Hypothalamus (tissue), 51 donors: ENCODE measurements around the gene ACADL.
A peak's percentile ranks its signal among the peaks of the same experiment; 100 is the strongest.

Source experiments
- DNase-seq, 51 donors: peaks; one replicate each; lab custom pipeline; 2025; lab: John Stamatoyannopoulos, UW

Gene ACADL

GRCh38 chr2:210224941-210225672 is at the start of gene ACADL:
Gene ACADL, minus strand, starts transcription at chr2:210225447. Its CDS starts 184 bp downstream, at chr2:210225263.
- DNase-seq = peak in 33 of 51 donors; percentile 1 to 56 (median 20)

DNA sequence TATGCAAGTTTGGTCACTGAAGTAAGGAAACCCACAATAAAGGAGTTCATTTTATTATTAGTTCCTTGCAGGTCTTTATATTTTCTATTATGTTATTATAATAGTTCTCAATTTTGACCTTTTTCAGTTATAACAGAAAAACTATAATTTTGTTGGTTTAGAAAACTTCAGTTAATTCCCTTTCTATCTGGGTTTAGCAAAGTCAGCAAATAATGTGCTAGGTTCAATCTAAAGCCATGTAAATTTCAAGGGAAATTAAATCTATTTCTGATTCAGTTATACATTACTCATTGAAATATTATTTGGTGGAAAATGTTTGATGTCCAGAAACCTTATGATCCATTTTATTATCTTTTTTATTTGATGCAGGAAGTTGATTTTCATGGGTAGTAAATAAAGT is 46.1 kb upstream of the ACADL start:
- DNase-seq = no peak

DNA sequence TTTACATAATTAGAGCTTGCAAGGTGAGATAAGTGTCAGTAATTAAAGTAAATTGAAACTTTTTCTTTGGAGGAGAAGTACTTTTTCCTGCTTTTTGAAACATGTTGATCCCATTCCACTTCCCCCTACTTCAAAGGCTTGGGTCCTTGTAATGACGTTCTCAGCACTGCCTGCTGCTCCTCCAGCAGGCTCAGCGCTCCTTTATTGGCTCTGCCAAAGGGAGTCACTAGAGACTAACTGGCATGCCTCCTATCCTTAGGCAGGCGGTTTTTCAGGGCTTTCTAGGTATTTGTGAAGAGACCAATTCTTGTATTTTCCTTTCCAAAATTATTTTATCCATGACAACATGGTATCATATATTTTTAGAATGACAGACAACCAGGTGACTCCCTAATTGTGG is 43.9 kb upstream of the ACADL start:
- no peak for DNase-seq

GRCh38 chr2:210268281-210268680 is 43.0 kb upstream of the ACADL start:
- DNase-seq = no peak

GRCh38 chr2:210267698-210268097 is 42.5 kb upstream of the ACADL start:
- DNase-seq = no peak

- DNase-seq = no peak
Measured at GRCh38 chr2:210264282-210264681, 39.0 kb upstream of the ACADL start.

GRCh38 chr2:210263841-210264240 is 38.6 kb upstream of the ACADL start:
- DNase-seq = no peak

DNA sequence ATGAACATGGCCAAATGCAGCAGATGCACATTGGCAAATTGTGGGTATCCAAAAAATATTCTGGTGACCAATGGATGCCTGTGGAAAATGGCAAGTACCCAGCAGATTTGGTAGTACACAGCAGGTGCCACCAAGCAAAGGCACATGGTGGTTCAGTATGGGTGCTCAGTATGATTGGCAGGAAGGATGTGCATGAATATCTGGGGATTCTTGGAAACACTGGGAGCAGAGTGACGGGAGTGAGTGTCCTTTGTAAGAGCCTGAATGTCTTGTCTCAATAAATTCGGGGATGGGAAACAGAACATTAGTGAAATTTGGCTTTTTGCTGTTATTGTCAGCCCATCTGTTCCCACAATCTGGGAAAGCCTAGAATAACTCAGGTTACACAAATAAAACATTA is 36.8 kb upstream of the ACADL start:
- DNase-seq = no peak

GRCh38 chr2:210259687-210260086 is 34.4 kb upstream of the ACADL start:
- no peak for DNase-seq

DNA sequence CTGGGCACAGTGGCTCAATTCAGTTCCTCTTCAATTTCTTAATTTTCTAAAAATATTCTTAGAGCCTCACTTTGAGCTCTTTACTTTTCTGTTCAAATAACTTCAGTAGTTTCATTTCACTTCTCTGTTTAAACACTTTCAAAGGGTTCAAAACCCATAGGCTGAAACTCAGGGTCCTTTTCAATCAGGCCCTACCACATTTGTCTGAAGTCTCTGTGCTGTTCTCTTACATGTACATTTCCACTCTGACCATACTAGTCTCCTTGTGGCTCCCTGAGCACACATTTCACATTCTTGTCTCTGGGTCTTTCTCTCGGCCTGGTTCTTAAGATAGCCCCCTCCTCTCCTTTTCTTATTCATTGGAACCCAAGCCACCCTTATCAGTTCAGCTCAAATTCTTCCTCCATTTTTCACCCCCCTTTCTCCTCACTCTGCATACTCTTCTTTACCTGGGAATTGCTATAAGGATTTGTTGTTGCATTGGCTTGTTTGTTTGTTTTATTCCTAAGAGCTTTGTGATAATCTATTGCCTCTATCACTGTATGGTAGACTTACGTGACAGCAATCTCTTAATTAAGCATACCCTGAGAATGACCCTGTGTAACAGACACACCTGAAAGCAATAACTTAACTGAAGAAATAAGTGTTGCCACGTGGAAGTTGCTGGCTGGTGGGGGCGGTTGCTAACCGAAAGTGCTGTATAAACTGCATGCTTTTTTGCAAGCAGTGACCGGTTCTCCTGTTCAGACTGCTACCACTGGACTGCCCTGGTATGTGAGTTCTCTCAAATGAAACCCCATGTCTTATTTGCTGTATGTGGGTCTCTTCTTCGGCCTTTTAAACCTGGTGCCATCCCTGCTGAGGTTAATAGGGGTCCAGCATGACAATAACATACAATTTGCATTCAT is 27.7 kb upstream of the ACADL start:
- no peak for DNase-seq

- no peak for DNase-seq
Measured at GRCh38 chr2:210250622-210251021, 25.4 kb upstream of the ACADL start.

DNA sequence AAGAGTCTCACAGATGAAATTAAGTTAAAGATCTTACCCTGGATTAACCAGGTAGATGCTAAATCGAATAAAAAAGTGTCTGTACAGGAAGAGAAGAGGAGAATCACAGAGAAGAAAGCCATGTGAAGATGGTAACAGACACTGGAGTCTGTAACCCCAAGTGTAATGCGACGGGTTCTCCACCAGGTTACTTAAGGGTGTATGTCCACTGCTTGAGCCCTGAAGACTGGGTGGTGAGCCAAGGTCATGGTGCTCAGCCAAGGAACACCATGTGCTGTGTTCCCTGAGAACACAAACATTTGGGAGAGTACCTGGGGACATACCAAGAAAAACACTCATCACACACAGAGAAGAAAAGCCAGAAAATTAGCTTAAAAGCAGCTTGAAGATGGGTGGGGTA is 8.2 kb upstream of the ACADL start:
- DNase-seq = no peak

- DNase-seq = no peak
Measured at GRCh38 chr2:210230984-210231383, 5.7 kb upstream of the ACADL start.

GRCh38 chr2:210230518-210230917 is 5.3 kb upstream of the ACADL start:
- no peak for DNase-seq

GRCh38 chr2:210228586-210228985 is 3.3 kb upstream of the ACADL start:
- no peak for DNase-seq

DNA sequence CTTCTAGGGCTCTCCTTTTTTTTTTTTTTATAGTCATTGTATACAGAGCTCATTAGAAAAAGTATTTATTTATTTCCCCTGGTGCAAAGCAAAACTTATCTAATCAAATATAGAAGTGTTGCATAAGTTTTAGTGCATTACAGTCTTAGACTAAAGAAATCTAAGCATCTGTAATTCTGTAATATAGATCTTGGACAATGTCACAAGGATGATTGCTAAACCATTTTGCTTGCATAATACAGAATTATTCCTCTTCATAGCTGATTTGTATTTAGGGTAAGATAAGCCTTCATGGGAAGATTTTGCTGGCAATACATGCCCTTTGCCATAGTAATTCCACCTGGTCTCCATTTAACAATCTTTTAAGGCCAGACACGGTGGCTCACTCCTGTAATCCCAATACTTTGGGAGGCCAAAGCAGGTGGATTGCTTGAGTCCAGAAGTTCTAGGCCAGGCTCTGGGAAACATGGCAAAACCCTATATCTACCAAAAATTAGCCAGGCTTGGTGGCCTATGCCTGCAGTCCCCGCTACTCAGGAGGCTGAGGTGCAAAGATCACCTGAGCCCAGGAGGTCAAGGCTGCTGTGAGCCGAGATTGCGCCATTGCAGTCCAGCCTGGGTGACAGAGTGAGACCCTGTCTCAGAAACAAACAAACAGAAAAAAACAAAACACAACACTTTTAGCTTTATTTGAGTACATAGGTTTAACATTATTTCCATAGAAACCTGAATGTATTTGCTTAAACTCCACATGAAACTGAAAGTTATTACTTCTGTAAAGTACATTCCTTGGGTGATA is 2.2 kb upstream of the ACADL start:
- no peak for DNase-seq

DNA sequence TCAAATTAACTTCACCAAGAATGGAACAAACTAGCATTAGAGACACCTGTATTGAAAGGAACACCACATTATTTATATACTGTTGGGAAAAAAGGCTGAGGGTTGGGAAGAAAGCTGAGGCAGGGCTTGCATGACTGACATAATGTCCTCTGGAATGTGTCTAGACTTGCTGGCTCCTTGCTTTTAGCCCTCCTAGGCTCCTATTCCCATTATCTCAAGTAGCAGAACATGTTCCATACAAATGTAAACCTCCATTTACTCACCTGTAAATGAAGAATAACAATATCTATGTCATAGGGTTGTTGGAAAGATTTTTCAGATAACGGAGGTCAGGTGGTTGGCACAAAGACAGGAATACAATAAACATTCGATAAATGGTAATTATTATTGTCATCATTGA is 976 bp upstream of the ACADL start:
- DNase-seq = no peak

DNA sequence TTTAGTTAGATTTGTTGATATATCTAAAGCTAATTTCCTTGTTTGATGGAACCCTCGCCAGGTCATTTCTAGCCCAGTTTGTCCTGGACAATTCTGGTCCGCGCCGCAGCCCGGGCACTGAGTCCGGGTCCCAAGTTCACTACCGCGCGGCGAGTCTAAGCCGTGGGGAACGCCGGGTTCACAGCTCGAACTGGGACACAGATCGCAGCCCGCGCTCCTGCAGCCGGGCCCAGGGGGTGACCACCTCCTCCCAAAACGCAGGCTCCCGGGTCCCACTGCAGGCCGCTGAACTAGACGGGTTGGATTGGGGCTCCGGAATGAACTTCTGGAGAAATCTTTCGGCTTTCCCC is 681 bp downstream of the ACADL start:
- DNase-seq = peak in 12 of 51 donors; percentile 2 to 51 (median 14)

- no peak for DNase-seq
Measured at GRCh38 chr2:210215120-210215519, 10.1 kb downstream of the ACADL start.

DNA sequence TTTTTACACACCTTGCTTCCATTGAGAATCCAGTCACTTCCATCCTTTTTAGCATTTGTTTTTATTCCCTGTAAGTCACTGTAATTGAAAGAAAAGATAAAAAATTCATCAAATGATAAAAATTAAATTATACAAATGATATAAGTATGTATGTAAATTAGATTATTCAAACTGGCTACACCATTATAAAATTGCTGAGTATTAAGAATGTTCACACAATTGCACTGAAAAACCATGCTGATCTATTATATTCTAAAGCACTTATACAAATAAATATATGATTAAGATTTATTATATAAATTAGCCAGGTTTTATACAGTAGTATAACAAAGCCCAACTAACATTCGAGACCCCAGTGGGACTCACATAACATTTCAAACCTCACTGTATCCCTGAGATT is 15.1 kb downstream of the ACADL start:
- DNase-seq = no peak

DNA sequence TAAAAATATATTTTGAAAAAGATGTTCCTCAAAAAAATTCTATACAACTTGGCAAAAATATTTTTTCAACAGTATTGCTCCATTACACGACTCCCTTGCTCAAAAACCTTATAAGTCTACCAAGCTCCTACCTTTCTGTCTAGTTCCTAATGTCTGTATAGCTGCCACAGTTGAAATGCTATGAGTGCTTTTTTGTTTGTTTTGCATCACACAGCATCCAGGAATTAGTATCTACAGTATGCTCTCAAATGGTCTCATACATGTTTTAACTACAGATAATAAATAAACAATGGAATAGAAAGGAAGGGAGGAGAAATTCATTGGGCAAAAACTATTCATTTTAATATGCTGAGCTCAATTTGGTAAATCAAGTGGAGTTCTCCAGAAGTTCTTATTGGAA is 17.3 kb downstream of the ACADL start:
- no peak for DNase-seq
